ENCODE data around the gene STXBP5L.
"Not testable (repeated sequence)": the region's sequence is repeated elsewhere in the genome, so short reads cannot be mapped to it uniquely, and the experiment has no call there.

STXBP5L gene

DNA sequence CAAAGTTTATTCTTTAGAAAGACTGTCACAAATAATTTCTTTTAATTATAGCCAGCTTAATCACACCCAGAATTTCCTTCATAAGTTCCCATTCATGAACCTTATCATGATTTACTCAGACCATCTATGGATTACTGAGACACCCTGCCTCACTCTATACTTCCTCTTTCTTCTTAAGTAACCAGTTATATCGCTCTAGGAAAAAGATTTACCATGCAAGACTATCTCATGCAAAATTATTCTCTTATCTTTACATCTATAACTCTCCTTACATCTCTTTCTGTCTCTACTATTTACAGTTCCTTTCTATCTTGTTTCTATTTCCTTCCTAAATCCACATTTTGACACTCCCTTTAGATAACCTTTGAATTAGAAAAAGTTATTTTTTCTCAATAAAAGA lies 321.0 kb downstream of the STXBP5L start:
- no peak for DNase-seq (ENCODE audit: low read depth in 1 of 2, low spot score in 1 of 2)

DNA sequence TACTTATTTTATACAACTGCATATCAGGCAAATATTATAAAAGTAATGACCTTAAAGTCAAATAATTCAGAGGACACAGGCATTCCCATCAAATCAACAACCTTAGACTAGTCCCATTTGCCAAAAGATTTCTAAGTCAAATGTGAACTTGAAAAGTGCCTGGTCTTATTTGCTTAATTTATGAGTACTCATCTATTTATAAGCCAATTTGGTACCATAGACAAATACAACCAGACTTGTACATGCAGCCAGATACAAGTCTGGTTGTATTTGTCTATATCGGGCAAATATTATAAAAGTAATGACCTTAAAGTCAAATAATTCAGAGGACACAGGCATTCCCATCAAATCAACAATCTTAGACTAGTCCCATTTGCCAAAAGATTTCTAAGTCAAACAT lies 322.2 kb downstream of the STXBP5L start:
- DNase-seq (ENCODE audit: low read depth in 1 of 2, low spot score in 1 of 2): not testable (repeated sequence)

DNA sequence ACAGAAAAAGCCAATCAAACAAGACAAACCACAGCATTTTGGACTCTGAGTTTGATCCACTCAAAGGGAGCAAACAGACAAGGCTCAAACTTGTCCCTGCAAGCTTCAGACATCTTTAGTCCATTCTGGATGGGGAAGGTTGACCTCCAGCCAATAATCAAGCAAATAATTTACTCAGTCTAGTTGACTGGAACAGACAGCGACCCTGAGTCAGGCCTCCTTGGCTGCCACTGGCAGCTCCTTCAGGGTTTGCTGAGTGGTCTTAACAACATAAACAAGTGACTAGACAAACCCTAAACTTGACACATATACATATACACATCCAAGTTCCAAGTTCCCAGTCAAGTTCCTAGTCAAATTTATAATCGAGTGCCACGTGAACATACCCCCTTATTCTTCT lies 323.9 kb downstream of the STXBP5L start:
- no peak for DNase-seq (ENCODE audit: low read depth in 1 of 2, low spot score in 1 of 2)

DNA sequence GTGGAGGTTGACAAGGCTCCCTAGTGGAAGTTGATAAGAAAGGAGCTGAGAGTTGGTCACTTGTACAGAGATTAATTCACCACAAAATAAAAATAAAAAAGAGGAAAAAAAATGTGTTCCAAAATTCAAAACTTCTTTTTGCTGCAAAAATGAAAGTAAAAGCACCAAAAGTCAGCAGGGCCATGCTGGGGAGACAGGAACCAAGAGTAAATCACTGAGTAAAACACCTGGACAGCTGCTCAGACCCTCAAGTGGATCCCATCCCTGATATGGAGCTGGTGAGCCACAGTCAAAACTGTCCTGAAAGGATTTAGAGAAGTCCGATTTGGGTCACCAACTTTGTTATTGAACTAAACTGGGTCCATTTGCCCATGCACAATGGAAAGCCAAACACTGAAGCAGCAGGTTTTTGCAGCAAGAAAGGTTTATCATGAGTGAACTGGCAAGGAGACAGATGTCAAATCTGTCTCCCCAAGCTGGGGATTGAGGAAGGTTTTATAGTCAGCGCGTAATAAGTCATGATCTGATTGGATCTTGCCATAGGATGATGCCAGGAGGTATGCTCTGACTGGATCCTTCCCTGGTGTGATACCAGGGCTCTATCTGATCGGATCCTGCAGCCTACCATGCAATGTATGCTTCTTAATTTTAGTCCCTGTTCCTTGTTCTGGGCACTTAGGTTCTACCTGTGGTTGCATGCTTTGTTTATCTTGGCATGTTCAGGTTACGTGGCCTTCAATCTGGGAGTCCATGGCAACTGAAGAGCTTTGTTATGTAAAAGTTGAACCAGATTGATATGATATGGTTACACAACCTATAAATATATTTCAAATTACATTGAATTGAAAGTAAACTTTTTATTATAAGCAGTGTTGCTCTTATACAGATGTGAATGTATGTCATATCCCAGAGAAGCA lies 324.6 kb downstream of the STXBP5L start:
- DNase-seq (ENCODE audit: low read depth in 1 of 2, low spot score in 1 of 2): no peak

DNA sequence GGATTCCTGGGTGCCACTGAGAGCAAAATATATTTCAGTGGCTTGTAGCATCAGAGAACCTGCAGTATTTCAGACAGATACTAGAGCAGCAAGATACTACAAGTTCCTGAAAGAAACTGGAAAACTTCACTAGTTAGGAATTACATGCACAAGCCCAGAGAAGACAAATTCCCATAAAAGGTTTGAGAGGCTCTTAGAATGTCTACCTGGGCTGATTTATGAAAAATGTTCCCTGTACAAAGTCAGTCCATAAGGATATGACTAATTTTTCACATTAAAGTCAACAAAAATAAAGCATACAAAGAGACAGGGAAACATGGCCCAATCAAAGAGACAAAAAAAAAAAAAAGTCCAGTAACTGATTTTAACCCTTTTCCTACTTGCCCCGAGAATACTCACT lies 335.2 kb downstream of the STXBP5L start:
- DNase-seq (ENCODE audit: low read depth in 1 of 2, low spot score in 1 of 2): no peak

DNA sequence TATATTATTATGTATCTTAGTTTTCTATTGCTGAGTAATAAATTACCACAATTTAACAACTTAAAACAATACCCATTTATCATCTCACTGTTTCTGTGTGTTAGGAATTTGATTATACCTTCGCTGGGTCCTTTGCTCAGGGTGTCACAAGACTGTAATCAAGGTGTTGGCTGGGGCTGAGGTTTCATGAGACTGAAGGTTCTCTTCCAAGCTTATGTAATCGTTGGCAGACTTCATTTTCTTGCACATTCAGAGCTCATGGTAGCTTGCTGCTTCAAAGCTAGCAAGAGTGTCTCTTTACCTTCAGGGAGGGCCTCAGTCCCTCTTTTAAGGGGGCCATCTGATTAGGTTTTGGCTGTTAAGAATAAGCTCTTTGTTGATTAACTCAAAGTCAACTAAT lies 344.7 kb downstream of the STXBP5L start:
- DNase-seq (ENCODE audit: low read depth in 1 of 2, low spot score in 1 of 2): no peak

DNA sequence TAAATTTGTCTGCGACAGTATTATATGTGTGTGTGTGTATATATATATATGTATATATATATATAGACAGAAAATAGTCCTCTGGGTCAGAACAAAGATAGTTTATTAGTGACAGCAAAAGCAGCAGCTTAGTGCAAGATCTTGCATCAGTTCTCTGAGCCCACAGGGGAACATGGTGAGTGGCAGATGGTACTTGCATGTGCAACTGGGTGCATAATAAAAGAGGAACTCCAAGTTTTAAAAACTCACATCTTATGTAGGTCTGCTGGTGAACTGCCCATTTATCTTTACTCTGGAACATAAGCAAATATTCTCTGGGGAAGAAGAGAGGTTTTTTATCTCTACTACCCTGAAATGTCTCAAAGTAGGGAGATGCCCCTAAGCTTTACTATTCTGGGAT lies 361.4 kb downstream of the STXBP5L start:
- DNase-seq (ENCODE audit: low read depth in 1 of 2, low spot score in 1 of 2): no peak

DNA sequence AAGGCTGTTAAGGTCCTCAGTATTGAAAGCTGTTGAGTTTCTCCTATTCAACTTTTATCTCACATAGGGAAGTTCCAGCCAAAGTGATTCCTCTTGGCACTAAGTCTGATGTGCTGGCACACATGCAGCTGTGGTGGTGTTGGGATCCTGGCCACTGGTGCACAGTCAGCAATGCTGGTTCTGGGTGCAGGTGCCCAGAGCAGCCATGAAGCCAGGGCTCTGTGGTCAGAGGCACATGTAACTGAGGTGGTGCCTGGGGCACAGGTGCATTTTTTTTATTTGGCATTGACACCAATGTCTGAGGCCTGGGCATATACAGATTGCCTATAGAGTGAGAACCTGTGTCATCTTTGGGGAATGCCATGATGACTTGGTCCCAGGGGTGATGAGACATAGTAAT lies 366.4 kb downstream of the STXBP5L start:
- DNase-seq (ENCODE audit: low read depth in 1 of 2, low spot score in 1 of 2): no peak

DNA sequence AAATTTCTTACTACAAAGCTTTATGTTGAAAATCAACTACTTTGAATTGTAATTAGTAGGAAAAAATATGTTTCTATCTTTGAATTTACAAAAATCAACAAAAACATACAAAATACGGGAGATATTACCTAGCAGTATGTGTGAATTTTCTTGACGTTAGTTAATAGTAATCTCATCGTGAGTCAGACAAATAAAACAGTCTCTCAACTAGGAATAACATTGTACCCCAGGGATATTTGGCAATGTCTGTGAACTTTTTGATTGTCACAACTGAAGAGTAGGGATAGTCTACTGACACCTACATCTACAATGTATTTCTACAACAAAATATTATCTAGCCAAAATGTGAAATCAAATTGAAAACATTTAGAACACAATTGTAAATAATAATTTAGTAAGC lies 387.4 kb downstream of the STXBP5L start:
- no peak for DNase-seq (ENCODE audit: low read depth in 1 of 2, low spot score in 1 of 2)

DNA sequence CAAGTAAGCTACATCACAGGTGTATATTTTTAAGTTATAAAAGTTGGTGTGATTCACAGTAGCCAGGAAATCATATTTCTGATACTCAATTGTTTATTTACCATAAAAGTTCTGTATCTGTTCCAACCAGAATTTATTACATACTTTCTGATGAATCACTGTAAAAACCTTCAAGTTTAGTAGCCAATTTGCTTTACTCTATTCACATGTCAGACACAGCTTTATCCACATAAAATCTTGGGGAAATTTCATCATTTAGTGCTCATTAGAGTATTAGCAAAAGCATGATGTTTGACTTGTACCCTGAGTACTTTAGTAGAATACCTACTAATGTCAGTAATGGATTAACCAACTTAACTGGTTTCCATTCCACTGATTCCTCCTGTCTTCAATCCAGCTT lies 388.0 kb downstream of the STXBP5L start:
- no peak for DNase-seq (ENCODE audit: low read depth in 1 of 2, low spot score in 1 of 2)

DNA sequence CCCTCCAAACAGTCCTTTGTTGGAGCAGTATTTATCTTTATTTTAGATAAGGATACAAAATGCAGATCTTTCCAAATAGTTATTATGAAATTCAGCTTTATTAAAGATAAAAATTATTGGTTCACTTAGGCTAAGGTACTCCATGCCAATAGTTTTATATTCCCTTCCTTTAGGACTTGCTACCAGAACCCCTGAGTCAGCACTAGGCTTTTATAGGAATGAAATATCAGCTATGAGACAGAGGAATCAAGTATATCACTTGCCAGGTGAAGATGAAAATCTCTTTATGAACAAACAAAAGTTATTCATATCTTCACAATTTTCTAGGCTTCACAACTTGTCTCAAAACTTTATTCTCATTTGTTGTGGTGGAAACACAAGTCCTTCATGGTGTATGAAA lies 416.3 kb downstream of the STXBP5L start:
- no peak for DNase-seq (ENCODE audit: low read depth in 1 of 2, low spot score in 1 of 2)

DNA sequence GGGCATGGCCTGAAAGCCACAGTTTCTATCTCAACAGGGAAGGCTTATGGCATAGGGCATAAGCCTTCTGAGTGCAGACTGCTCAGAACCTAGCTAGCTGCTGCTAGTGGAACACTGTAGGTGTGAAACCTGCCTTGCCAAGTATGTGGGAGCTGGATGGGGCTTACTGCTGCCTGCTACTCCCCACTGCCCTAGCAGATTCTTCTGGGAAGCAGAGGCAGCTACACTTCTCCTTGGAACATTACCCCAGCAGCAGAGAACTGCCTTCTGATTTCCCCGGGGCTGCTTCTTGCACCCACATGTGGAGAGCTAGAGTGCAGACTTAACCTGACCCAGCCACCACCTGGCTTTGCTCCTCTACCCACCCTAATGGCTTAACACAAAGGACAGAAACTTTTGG lies 422.1 kb downstream of the STXBP5L start:
- DNase-seq (ENCODE audit: low read depth in 1 of 2, low spot score in 1 of 2): no peak

DNA sequence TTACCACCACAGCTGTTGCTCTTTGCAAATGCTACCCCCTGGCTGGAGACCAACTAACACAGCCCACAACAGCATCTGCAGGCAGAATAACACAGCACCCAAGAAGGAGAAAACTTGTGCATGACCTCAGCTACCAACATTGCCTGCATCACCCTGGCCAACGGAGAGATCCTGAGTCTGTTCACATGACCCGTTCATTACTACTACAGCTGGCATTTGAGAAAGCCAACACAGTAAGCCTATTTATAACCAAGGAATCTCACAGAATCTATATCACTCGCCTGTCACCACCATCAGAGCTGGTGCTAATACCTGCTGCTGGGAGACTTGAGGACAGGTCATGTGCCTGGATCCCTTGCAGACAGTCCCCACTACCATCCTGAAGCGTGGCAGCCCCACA lies 422.6 kb downstream of the STXBP5L start:
- DNase-seq (ENCODE audit: low read depth in 1 of 2, low spot score in 1 of 2): no peak

DNA sequence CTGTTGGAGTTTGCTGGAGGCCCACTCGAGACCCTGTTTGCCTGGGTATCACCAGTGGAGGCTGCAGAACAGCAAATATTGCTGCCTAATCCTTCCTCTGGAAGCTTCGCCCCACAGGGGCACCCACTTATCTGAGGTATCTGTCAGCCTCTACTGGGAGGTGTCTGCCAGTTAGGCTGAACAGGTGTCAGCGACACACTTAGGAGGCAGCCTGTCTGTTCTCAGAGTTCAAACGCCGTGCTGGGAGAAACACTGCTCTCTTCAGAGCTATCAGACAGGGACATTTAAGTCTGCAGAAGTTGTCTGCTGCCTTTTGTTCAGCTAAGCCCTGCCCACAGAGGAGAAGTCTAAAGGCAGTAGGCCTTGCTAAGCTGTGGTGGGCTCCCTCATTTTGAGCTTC lies 448.0 kb downstream of the STXBP5L start:
- not testable (repeated sequence) for DNase-seq (ENCODE audit: low read depth in 1 of 2, low spot score in 1 of 2)

DNA sequence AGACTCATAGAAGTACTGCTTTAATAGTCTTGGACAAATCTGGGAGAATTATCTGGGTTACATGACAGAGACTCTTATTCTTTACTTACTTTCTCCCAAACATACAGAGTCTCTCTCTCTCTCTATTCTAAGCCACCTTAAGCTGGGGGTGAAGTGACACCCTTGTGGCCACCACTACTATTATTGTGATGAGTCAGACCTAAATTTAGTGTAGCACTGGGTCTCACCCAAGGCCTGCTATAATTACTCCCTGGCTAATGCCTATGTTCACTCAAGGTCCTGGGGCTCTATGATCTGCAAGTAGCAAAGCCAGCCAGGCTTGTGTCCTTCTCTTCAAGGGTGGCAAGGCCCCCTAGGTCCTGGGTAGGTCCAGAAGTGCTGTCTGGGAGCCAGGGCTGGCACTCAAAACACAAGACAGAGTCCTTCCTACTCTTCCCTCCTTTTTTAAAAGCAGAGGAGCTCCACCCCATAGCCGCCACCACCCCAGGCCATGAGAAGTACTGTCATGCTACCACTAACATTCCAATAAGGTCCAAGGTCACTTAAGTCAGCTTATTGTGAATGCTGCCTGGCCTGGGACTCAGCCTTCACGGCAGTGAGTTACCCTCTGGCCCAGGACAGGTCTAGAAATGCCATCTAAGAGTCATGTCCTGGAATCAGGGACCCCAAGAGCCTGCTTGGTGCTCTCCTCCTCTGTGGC lies 454.2 kb downstream of the STXBP5L start:
- no peak for DNase-seq (ENCODE audit: low read depth in 1 of 2, low spot score in 1 of 2)

DNA sequence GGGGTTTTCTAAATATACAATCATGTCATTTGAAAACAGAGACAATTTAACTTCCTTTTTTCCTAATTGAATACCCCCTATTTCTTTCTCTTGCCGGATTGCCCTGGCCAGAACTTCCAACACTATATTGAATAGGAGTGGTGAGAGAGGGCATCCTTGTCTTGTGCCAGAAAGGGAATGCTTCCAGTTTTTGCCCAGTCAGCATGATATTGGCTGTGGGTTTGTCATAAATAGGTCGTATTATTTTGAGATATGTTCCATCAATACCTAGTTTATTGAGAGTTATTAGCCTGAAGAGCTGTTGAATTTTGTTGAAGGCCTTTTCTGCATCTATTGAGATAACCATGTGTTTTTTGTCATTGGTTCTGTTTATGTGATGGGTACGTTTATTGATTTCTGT lies 480.3 kb downstream of the STXBP5L start:
- DNase-seq (ENCODE audit: low read depth in 1 of 2, low spot score in 1 of 2): not testable (repeated sequence)

DNA sequence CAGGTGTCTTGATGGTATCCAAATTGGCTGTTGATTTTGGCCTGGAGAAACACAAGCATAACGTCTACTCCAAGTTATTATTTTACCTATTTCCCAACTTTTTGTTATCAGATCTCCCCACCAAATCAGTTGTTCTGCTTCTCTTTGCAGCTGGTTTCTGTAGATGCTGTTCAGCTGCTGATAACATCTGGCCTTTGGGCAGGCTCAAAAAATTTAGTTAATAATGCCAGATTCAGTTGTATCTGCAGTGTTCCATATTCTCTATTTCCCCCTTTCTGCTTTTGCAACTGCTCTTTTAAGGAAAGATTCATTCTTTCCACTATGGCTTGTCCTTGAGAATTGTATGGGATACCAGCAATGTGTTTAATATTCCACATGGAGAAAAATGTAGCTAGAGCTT lies 488.0 kb downstream of the STXBP5L start:
- not testable (repeated sequence) for DNase-seq (ENCODE audit: low read depth in 1 of 2, low spot score in 1 of 2)

DNA sequence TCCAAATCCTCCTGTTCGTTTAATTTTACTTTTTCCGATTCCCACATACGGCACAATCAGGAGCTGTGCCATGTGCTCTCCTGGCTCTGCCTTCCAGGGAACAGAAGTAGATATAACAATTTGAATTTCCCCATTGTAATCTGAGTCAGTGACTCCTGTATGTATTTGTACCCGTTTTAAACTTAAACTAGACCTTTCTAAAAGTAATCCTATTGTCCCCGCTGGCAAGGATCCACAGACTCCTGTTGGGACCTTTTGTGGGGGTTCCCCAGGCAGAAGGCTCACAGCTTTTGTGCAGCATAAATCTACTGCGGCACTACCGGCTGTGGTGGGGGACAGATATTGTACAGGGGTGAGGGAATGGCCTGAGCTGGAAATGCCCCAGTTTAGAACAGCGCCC lies 490.0 kb downstream of the STXBP5L start:
- DNase-seq (ENCODE audit: low read depth in 1 of 2, low spot score in 1 of 2): not testable (repeated sequence)

DNA sequence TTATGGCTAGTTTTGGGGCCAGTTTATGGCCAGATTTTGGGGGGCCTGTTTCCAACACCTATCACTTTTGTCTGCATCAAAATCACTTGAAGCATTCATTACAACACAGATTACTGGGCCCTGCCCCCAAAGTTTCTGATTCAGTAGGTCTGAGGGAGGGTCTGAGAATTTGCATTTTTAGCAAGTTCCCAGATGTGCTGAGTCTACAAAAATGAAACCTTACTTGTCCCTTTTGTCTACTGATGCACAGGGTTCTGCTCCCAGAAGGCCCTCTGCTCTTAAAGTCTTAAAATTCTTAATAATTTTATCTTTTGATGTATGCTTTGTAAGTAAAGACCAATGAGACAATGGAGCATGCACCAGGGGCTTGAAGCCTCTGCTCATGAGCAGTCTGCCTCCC lies 491.8 kb downstream of the STXBP5L start:
- no peak for DNase-seq (ENCODE audit: low read depth in 1 of 2, low spot score in 1 of 2)

DNA sequence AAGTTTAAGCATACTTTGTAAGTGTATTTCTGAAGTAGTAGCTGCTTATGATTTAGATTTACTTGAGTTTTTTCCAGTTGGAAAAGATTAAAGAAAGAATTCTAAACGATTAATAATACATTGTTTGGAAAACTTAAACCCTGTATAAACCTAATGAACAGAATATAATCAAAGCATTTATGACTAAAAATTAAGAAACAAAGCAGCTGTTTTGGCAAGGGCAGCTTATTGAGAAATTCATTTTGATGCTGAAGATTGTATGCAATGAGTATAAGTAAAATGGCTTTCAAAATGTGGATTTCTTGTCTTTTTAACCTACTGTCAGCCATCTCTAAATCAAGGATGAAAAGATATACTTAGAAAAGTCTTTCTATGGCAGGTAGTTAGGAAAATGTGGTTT lies 497.6 kb downstream of the STXBP5L start:
- no peak for DNase-seq (ENCODE audit: low read depth in 1 of 2, low spot score in 1 of 2)

DNA sequence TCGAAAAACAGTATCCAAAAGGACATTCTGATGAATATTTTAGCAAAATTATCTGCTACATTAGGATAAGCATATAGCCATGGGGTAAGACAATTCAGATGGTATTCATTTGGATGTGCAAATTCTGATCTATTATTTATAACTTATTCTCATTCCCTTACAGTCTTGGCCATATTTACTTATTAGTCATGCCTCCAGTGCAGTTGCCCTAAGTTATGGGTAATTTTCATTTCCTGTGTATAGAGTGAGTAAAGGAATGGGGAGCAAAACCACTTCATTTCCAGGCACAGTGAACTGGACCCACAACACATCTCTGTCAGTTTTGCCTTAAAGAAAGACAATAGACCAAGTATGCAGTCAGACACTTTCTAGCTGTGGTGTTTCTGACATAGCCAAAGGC lies 503.5 kb downstream of the STXBP5L start:
- no peak for DNase-seq (ENCODE audit: low read depth in 1 of 2, low spot score in 1 of 2)

DNA sequence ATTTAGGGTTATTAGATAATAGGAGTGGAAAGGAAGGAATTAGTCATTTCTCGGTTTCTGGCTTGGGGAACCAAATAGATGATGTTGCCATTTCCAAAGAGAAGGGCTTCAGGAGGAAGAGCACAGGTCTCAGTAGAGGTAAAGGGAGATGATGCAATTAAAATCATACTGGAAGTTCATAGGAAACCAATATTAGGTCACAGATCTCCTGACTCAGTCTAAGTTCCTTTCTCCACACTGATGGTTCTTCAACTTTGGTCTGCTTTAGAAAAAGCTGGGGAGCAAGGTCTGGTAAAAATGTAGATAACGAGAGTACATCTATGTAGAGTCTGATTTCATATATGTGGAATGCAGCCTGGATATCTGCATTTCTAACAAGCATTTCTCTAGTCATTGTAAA lies 506.9 kb downstream of the STXBP5L start:
- no peak for DNase-seq (ENCODE audit: low read depth in 1 of 2, low spot score in 1 of 2)

DNA sequence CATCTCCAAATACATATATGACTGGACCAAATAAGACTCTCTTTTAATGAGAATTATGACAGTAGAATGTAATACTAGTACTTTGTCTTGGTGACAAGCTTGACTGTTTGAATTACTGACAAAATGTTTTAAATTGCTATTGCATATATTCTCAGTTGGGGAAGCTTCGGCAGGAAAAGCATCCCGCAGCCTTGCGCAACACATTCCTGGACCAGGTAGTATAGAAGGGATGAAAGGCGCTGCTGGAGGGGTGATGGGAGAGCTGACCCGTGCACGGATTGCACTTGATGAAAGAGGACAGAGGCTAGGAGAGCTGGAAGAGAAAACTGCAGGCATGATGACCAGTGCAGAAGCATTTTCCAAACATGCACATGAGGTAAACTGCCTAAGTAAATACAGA lies 510.2 kb downstream of the STXBP5L start:
- no peak for DNase-seq (ENCODE audit: low read depth in 1 of 2, low spot score in 1 of 2)
